Measurements from ENCODE around the gene MYCBPAP.
A peak's percentile ranks its signal among the peaks of the same experiment; 100 is the strongest.

Gene MYCBPAP

DNA sequence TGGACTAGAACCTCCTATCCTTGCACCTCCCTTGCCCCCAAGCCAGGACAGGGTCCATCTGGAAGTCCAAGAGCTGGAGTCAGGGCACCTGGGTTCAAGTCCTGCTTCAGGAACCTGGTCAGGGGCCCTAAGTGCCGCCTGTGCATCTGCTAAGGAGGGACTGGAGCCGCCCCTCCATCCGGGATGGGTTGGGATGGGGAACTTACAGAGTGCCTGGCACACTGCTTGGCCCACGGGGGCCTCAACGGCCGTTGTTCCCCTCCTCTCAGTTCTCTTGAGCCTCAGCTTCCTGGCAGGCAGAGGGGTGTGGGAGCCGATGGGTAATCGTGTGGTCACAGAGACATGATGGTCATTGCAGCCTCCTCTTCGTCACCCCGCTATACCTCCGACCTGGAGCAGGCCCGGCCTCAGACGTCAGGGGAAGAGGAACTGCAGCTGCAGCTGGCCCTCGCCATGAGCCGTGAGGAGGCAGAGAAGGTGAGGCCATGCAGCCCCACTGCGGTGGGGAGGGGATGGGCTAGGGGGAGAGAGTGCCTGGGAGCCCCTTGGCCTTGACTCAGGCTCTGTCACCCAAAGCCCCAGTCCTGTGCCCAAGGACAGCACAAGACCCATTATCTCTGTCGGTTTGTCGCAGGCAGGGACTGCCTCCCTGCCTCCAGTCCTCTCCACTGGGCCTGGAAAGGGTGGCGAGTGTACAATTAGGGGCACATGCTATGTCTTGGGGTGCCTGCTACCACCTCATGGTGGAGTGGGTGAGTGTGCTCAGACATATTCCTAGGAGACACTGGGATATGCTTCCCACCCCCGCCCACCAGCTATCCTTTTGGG is 29.7 kb downstream of the MYCBPAP start:
- no peaks in the 10 kb centered on the region for H3K9me3 ChIP-seq
- no peak for DNase-seq
- H3K4me3 ChIP-seq: no peak overlapping the region
- TF ChIP-seq, protein P1, sequence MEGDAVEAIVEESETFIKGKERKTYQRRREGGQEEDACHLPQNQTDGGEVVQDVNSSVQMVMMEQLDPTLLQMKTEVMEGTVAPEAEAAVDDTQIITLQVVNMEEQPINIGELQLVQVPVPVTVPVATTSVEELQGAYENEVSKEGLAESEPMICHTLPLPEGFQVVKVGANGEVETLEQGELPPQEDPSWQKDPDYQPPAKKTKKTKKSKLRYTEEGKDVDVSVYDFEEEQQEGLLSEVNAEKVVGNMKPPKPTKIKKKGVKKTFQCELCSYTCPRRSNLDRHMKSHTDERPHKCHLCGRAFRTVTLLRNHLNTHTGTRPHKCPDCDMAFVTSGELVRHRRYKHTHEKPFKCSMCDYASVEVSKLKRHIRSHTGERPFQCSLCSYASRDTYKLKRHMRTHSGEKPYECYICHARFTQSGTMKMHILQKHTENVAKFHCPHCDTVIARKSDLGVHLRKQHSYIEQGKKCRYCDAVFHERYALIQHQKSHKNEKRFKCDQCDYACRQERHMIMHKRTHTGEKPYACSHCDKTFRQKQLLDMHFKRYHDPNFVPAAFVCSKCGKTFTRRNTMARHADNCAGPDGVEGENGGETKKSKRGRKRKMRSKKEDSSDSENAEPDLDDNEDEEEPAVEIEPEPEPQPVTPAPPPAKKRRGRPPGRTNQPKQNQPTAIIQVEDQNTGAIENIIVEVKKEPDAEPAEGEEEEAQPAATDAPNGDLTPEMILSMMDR (IDR thresholded peaks at IDR 0.05): no peak
- no peak overlapping the region for H3K27ac ChIP-seq
- intact Hi-C loops (cut with DNase I; ENCODE audit: low total_unique reads): no loop called here
- H3K36me3 ChIP-seq: peaks cover 0 to 13% (median 0%) of the 10 kb centered on the region in 3 donors
- H3K4me1 ChIP-seq: peaks cover 7 to 42% (median 27%) of the 10 kb centered on the region in 4 donors
- peaks cover 0 to 18% of the 10 kb centered on the region in 2 donors for H3K27me3 ChIP-seq

DNA sequence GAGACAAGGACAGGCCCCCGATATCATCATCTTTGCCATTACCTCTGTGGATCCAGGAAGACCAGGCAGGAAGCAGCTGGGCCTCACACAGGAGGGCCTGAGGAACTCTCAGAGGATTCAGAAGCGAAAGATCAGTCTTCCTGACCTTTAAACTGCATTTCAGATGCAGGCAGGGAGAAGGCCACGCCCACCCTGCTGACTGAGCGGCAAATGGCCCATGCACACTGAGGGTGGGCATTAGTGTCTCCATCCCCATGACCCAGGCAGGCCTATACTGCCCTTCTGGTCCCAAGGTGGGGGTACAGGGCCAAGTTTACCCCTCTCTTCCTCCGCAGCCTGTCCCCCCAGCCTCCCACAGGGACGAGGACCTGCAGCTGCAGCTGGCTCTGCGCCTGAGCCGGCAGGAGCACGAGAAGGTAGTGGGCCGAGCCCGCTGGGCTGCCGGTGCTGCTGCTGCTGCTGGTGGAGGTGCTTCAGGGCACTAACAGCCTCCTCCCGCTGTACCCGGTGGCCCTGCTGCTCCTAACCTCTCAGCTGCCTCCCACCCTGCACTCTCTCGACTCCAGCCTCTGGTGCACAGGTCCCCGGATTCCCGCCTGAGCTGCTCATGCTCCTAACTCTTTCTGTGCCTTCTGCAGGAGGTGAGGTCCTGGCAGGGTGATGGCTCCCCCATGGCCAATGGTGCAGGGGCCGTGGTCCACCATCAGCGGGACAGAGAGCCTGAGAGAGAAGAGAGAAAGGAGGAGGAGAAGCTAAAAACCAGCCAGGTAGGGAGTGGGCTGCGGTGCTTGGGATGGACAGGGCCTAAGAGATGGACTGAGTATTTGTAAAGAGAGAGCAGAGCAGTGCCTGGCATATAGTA is 30.5 kb downstream of the MYCBPAP start:
- intact Hi-C loops (cut with DNase I; ENCODE audit: low total_unique reads): no loop called here
- H3K27ac ChIP-seq: no peak overlapping the region
- TF ChIP-seq, protein P1 (IDR thresholded peaks at IDR 0.05): no peak

DNA sequence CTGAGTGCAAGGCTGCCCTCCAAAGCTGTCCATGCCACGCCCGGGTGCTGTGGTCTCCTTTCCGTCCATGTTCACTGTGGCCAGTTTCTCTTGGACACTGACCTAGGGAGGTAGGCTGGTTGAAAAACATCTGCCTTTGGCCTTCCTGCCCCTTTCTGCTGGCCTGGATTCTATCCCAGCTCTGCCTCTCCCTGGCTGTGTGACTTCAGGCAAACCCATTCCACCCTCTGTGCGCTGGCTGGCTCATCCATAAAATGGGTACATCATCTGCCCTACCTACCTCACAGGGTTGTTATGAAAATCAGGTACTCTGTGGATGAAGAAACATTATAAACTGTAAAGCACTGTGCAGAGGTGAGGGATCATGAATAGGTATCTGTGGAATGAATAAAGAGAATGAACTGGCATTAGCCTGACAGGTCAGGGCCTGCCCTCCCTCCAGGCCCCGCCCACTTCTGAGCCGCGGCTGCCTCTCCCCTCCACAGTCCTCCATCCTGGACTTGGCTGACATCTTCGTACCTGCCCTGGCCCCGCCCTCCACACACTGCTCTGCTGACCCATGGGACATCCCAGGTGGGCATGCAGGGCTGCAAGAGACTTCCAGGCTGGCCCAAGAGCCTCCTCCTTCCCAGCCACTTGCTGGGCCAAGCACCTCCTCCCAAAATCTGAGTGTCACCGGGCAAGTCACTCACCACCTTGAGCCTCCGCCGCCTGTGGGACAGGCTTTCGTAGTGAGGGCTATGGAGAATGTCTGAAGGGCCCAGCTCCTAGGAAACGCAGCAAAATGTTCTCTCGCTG is 31.7 kb downstream of the MYCBPAP start:
- DNase-seq: no peak
- TF ChIP-seq, protein P1 (IDR thresholded peaks at IDR 0.05): no peak
- no peaks in the 10 kb centered on the region for H3K27me3 ChIP-seq
- intact Hi-C loops (cut with DNase I; ENCODE audit: low total_unique reads): loop anchor here (5.0 kb wide), 1 partner anchor 58 kb away; no protein-coding TSS in a partner anchor
- H3K4me3 ChIP-seq: no peak overlapping the region
- peaks cover 0 to 13% (median 0%) of the 10 kb centered on the region in 3 donors for H3K36me3 ChIP-seq
- no peak overlapping the region for H3K27ac ChIP-seq
- H3K4me1 ChIP-seq: peaks cover 7 to 24% (median 14%) of the 10 kb centered on the region in 4 donors
- no peaks in the 10 kb centered on the region for H3K9me3 ChIP-seq

More for the DNA sequence above, 30.5 kb downstream of the MYCBPAP start:
- DNase-seq: no peak
- no peaks in the 10 kb centered on the region for H3K9me3 ChIP-seq
- H3K4me1 ChIP-seq: peaks cover 7 to 34% (median 20%) of the 10 kb centered on the region in 4 donors
- H3K4me3 ChIP-seq: no peak overlapping the region
- peaks cover 0 to 10% of the 10 kb centered on the region in 2 donors for H3K27me3 ChIP-seq
- H3K36me3 ChIP-seq: peaks cover 0 to 13% (median 0%) of the 10 kb centered on the region in 3 donors

DNA sequence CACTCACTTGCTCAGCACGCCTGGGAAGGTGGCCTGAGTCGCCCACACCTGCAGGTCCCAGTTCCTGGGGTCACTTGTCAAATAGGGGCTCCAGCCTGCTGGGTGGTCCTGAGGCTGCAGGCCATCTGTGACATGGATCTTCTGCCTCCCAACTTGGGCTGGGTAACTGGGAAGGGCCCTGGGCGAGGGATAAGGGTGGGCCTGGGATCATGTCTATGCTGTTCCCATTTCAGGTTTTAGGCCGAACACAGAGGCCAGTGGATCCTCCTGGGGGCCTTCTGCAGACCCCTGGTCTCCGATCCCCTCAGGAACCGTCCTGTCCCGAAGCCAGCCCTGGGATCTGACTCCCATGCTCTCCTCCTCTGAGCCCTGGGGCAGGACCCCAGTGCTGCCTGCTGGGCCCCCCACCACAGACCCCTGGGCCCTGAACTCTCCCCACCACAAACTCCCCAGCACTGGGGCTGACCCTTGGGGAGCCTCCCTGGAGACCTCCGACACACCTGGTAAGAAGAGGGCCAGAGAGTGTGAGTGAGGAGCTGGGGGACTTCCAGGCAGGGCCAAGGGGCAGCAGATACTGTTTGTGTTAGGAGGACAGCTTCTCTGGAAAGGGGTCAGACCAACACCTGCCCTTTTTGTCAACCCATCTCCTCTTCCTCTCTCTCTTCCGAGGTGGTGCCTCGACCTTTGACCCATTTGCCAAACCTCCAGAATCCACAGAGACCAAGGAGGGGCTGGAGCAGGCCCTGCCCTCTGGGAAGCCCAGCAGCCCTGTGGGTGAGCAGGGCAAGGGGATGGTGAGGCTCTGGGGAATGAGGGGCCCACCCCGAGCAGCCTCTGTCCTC is 32.5 kb downstream of the MYCBPAP start:
- TF ChIP-seq, protein P1 (IDR thresholded peaks at IDR 0.05): no peak
- Histone ChIP-seq H3K27me3 (no peaks in the 10 kb centered on the region), H3K4me3 (peak overlapping the region in 1 of 2 donors; percentile 64), H3K9me3 (no peaks in the 10 kb centered on the region), H3K36me3 (peaks cover 0 to 13% (median 0%) of the 10 kb centered on the region in 3 donors), H3K27ac (no peak overlapping the region), H3K4me1 (peaks cover 7 to 24% (median 14%) of the 10 kb centered on the region in 4 donors)
- DNase-seq: no peak
- intact Hi-C loops (cut with DNase I; ENCODE audit: low total_unique reads): loop anchor here (5.0 kb wide), 1 partner anchor 58 kb away; no protein-coding TSS in a partner anchor

Data from tibial artery (tissue), 4 donors.